ENCODE measurements around the gene POLR2J. TPM values are rescaled to one million over a fixed set of nuclear protein-coding genes. Genes with fewer than 3 reads are reported as not detected.
A peak's percentile ranks its signal among the peaks of the same experiment; 100 is the strongest.

The POLR2J gene
- total RNA-seq, 1 experiment from 2014 or later, result 51.4 TPM

- intact Hi-C loops (cut with micrococcal nuclease), result no loop called here
- no peak for TF ChIP-seq CTCF (IDR thresholded peaks at IDR 0.05; ENCODE audit: unreplicated experiment)
- no peaks in the 10 kb centered on the region for H3K9me3 Mint-ChIP-seq (ENCODE audit: unreplicated experiment)
- ChIA-PET CTCF (no interaction called here), POLR2A (no interaction called here)
- H3K36me3 Mint-ChIP-seq (ENCODE audit: insufficient read depth, unreplicated experiment), result peaks cover 15% of the 10 kb centered on the region
- no peaks in the 10 kb centered on the region for H3K27me3 Mint-ChIP-seq (ENCODE audit: insufficient read depth, unreplicated experiment)
- H3K4me3 Mint-ChIP-seq (ENCODE audit: unreplicated experiment), result no peak overlapping the region
- BruUV-seq (replicated peaks), result no TSS peak
- H3K27ac Mint-ChIP-seq (ENCODE audit: low read depth, unreplicated experiment), result peak overlapping the region; percentile 31
- peaks cover 10% of the 10 kb centered on the region for H3K4me1 Mint-ChIP-seq (ENCODE audit: insufficient read depth, unreplicated experiment)
- no peak for DNase-seq (ENCODE audit: unreplicated experiment)
Observed at GRCh38 chr7:102468478-102469350, 10.0 kb downstream of the POLR2J start.

GRCh38 chr7:102467581-102468477 lies 10.9 kb downstream of the POLR2J start:
- no peak overlapping the region for H3K4me3 Mint-ChIP-seq (ENCODE audit: unreplicated experiment)
- H3K9me3 Mint-ChIP-seq (ENCODE audit: unreplicated experiment), result no peaks in the 10 kb centered on the region
- CTCF ChIA-PET, result no interaction called here
- peaks cover 11% of the 10 kb centered on the region for H3K4me1 Mint-ChIP-seq (ENCODE audit: insufficient read depth, unreplicated experiment)
- TF ChIP-seq CTCF (IDR thresholded peaks at IDR 0.05; ENCODE audit: unreplicated experiment), result no peak
- H3K36me3 Mint-ChIP-seq (ENCODE audit: insufficient read depth, unreplicated experiment), result peaks cover 15% of the 10 kb centered on the region
- POLR2A ChIA-PET, result no interaction called here
- BruUV-seq (replicated peaks), result no TSS peak
- peak overlapping the region; percentile 31 for H3K27ac Mint-ChIP-seq (ENCODE audit: low read depth, unreplicated experiment)
- no peaks in the 10 kb centered on the region for H3K27me3 Mint-ChIP-seq (ENCODE audit: insufficient read depth, unreplicated experiment)
- intact Hi-C loops (cut with micrococcal nuclease), result no loop called here
- DNase-seq (ENCODE audit: unreplicated experiment), result no peak

- no TSS peak for BruUV-seq (replicated peaks)
- intact Hi-C loops (cut with micrococcal nuclease), result no loop called here
- CTCF ChIA-PET, result no interaction called here
- Mint-ChIP-seq H3K4me1 (ENCODE audit: insufficient read depth, unreplicated experiment) (peaks cover 11% of the 10 kb centered on the region), H3K27me3 (ENCODE audit: insufficient read depth, unreplicated experiment) (no peaks in the 10 kb centered on the region), H3K36me3 (ENCODE audit: insufficient read depth, unreplicated experiment) (peaks cover 6% of the 10 kb centered on the region), H3K9me3 (ENCODE audit: unreplicated experiment) (no peaks in the 10 kb centered on the region), H3K27ac (ENCODE audit: low read depth, unreplicated experiment) (peak overlapping the region; percentile 9), H3K4me3 (ENCODE audit: unreplicated experiment) (peak overlapping the region; percentile 86)
- TF ChIP-seq CTCF (IDR thresholded peaks at IDR 0.05; ENCODE audit: unreplicated experiment), result no peak
- POLR2A ChIA-PET, result interaction anchor here (0.9 to 1.3 kb wide), 3 partner anchors 26 to 103 kb away, joined by 3 to 4 read pairs (median 3); partner anchors contain the start of gene PRKRIP1
- DNase-seq (ENCODE audit: unreplicated experiment), result no peak
Observed at GRCh38 chr7:102466097-102466496, 12.6 kb downstream of the POLR2J start.
